Body of pancreas (tissue), 4 donors: ENCODE measurements around the gene NME3.

Source experiments
- CTCF ChIP-seq, 7 experiments: fragments of 450-650 bp in 4 of 7; fragments of 200-600 bp in 3 of 7; sonication (generic) in 3 of 7; IDR thresholded peaks; one replicate each; pipeline ENCODE4 v1.5.1; 2016 to 2019; ENCODE audit warnings: antibody characterized with exemption in 7 of 7
- POLR2A ChIP-seq, 3 donors: fragments of 450-650 bp; IDR thresholded peaks; one replicate each; pipeline ENCODE4 v1.6.1; 2016; ENCODE audit warnings: antibody characterized with exemption in 3 of 3, mild to moderate bottlenecking in 2 of 3

- TF ChIP-seq CTCF (IDR thresholded peaks at IDR 0.05) (no peak), POLR2A (IDR thresholded peaks at IDR 0.05) (no peak)
Measured at GRCh38 chr16:1767116-1767994, 4.0 kb downstream of the NME3 start.
